ENCODE data around the gene MN1. TPM values are rescaled to one million over a fixed set of nuclear protein-coding genes. Genes with fewer than 3 reads are reported as not detected.

Gene MN1
- total and polyA plus RNA-seq, 2 experiments from 2014 or later, result 7.8 to 45.8 TPM

- no peaks in the 10 kb centered on the region for H3K36me3 ChIP-seq
- H3K27me3 ChIP-seq, result peaks cover 20% of the 10 kb centered on the region
- H3K4me1 ChIP-seq (ENCODE audit: low read depth), result peaks cover 90% of the 10 kb centered on the region
- H3K4me3 ChIP-seq, result no peak overlapping the region
- no peak for DNase-seq (ENCODE audit: low read depth in 1 of 2, low spot score in 1 of 2)
- no peak for TF ChIP-seq CTCF (IDR thresholded peaks at IDR 0.05; ENCODE audit: low read depth, low read length)
- no peak overlapping the region for H3K27ac ChIP-seq
- H3K9me3 ChIP-seq (ENCODE audit: low read depth), result no peaks in the 10 kb centered on the region
These were observed 8.0 kb downstream of the MN1 start for GRCh38 chr22:27793576-27793975.

DNA sequence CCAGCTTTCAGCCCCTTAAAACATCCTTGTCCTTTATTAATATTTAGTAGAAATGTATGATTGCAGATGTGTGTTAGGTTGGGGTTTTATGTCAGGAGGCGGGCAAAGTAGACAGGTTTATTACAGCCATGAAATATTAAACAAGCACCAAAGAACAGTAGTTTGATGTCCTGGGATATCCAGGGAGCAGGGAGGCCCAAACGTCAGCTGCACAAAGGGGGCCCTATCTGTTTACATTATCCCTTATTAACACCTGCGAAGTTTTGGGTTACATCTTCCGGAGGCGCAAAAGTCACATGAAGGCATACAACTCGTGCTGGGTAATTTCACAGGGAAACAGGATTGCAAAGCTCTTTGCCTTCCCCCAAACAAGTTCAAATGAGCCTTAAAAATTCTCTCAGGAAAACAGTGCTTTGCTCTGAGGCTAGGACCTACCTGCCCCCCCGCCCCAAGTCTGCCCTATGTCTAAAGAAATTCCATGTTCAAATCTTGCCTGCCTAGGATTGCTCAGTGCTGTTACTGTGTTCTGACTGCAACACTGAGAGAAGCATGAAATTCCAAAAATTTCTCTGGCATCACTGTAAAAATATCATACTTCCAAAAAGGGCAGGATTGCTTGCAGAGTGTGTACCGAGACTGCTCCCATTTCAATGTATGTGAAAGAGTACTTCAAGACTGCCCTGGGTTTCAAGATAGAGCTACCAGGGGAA lies 8.9 kb downstream of the MN1 start:
- TF ChIP-seq CTCF (IDR thresholded peaks at IDR 0.05; ENCODE audit: low read depth, low read length), result no peak
- peaks cover 10% of the 10 kb centered on the region for H3K27me3 ChIP-seq
- DNase-seq (ENCODE audit: low read depth in 1 of 2, low spot score in 1 of 2), result no peak
- peaks cover 90% of the 10 kb centered on the region for H3K4me1 ChIP-seq (ENCODE audit: low read depth)
- H3K27ac ChIP-seq, result peak overlapping the region; percentile 15
- H3K4me3 ChIP-seq, result no peak overlapping the region
- H3K9me3 ChIP-seq (ENCODE audit: low read depth), result no peaks in the 10 kb centered on the region
- no peaks in the 10 kb centered on the region for H3K36me3 ChIP-seq

GRCh38 chr22:27791859-27792241 lies 9.7 kb downstream of the MN1 start:
- Histone ChIP-seq H3K36me3 (no peaks in the 10 kb centered on the region), H3K4me3 (peak overlapping the region; percentile 9), H3K9me3 (ENCODE audit: low read depth) (no peaks in the 10 kb centered on the region), H3K4me1 (ENCODE audit: low read depth) (peaks cover 86% of the 10 kb centered on the region), H3K27me3 (peaks cover 3% of the 10 kb centered on the region), H3K27ac (peak overlapping the region; percentile 94)
- no peak for TF ChIP-seq CTCF (IDR thresholded peaks at IDR 0.05; ENCODE audit: low read depth, low read length)
- DNase-seq (ENCODE audit: low read depth in 1 of 2, low spot score in 1 of 2), result no peak

DNA sequence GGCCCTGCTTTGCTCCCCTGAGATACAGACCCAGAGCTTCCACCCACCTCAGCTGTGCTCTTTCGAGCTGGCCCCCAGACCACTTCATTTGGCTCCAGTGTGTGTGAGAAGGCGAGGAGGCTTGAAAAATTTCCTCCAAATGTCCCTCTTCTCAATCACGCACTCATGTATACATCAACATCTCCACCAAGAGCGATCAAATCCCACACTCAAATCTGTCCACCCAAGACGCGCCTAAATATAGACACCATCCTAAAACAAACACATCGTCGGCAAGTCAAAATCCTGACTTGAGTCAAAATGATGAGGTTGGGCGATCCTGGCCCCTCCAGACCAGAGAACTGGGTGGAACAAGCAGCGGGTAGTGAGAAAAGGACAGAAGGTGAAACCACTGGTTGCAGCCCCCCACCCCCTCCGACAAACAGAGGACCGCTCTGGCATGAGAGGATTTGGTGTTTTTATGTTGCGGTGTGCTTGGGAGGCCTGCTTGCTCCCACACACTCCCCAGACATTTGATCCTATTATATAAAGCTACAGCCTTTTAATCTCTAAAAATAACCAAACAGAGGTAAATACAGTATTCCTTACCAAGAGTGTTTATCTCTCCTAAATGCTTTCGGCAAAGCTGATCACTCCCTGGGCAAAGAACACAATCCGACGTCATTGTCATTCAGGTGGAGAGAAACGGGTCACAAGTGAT lies 10.2 kb downstream of the MN1 start:
- peak overlapping the region; percentile 94 for H3K27ac ChIP-seq

More for the DNA sequence above, 10.2 kb downstream of the MN1 start:
- Histone ChIP-seq H3K9me3 (ENCODE audit: low read depth) (no peaks in the 10 kb centered on the region), H3K4me3 (peak overlapping the region; percentile 9), H3K4me1 (ENCODE audit: low read depth) (peaks cover 83% of the 10 kb centered on the region), H3K27me3 (no peaks in the 10 kb centered on the region), H3K36me3 (no peaks in the 10 kb centered on the region)
- no peak for DNase-seq (ENCODE audit: low read depth in 1 of 2, low spot score in 1 of 2)
- TF ChIP-seq CTCF (IDR thresholded peaks at IDR 0.05; ENCODE audit: low read depth, low read length), result no peak
